Bronchial epithelial cell (primary cell): ENCODE measurements around the gene ADARB2. TPM values are rescaled to one million over a fixed set of nuclear protein-coding genes. Genes with fewer than 3 reads are reported as not detected.

ENCODE experiments used
- DNase-seq: peaks from one replicate; pipeline ENCODE4 v3.0.0-alpha.2; 2010; ENCODE audit warnings: low read depth
- FAIRE-seq: peaks from 2 replicates; lab custom pipeline; 2011; peaks lifted over from hg19 to GRCh38; lab: Jason Lieb, UNC
- H3K27me3 ChIP-seq: 2 replicates; pipeline ENCODE4 v1.5.1; 2011; ENCODE audit warnings: low read length; ENCODE audit not compliant: control insufficient read depth, insufficient read depth
- H3K36me3 ChIP-seq: 2 replicates; pipeline ENCODE4 v1.5.1; 2011; ENCODE audit warnings: low read length; ENCODE audit not compliant: control insufficient read depth, insufficient read depth
- H3K4me3 ChIP-seq: 2 replicates; pipeline ENCODE4 v1.5.1; 2011; ENCODE audit warnings: mild to moderate bottlenecking, low read depth, low read length, control low read depth
- total RNA-seq: library from RNA; depleted of rRNA; stranded (reverse); fragments of >200 nt; gene quantifications from 2 replicates; pipeline ENCODE4 v1.2.1, GENCODE V29; 2014
- TF ChIP-seq, protein P1 (sequence below): IDR thresholded peaks from 2 replicates; pipeline ENCODE4 v1.5.1; 2011; ENCODE audit warnings: mild to moderate bottlenecking, moderate library complexity, low read length, control low read depth, inconsistent platforms; ENCODE audit not compliant: insufficient read depth, severe bottlenecking

The ADARB2 gene
- total RNA-seq, 1 donor from 2014 or later = not detected

- TF ChIP-seq, protein P1, sequence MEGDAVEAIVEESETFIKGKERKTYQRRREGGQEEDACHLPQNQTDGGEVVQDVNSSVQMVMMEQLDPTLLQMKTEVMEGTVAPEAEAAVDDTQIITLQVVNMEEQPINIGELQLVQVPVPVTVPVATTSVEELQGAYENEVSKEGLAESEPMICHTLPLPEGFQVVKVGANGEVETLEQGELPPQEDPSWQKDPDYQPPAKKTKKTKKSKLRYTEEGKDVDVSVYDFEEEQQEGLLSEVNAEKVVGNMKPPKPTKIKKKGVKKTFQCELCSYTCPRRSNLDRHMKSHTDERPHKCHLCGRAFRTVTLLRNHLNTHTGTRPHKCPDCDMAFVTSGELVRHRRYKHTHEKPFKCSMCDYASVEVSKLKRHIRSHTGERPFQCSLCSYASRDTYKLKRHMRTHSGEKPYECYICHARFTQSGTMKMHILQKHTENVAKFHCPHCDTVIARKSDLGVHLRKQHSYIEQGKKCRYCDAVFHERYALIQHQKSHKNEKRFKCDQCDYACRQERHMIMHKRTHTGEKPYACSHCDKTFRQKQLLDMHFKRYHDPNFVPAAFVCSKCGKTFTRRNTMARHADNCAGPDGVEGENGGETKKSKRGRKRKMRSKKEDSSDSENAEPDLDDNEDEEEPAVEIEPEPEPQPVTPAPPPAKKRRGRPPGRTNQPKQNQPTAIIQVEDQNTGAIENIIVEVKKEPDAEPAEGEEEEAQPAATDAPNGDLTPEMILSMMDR = no peak
- no peaks in the 10 kb centered on the region for H3K27me3 ChIP-seq
- no peak for DNase-seq
- H3K36me3 ChIP-seq = no peaks in the 10 kb centered on the region
- no peak overlapping the region for H3K4me3 ChIP-seq
- no peak for FAIRE-seq
These were observed 160.6 kb downstream of the ADARB2 start for GRCh38 chr10:1576467-1577372.

GRCh38 chr10:1575481-1576244, 161.7 kb downstream of the ADARB2 start:
- TF ChIP-seq, protein P1 = no peak
- Histone ChIP-seq H3K27me3 (no peaks in the 10 kb centered on the region), H3K4me3 (no peak overlapping the region), H3K36me3 (no peaks in the 10 kb centered on the region)
- DNase-seq = no peak
- no peak for FAIRE-seq

DNA sequence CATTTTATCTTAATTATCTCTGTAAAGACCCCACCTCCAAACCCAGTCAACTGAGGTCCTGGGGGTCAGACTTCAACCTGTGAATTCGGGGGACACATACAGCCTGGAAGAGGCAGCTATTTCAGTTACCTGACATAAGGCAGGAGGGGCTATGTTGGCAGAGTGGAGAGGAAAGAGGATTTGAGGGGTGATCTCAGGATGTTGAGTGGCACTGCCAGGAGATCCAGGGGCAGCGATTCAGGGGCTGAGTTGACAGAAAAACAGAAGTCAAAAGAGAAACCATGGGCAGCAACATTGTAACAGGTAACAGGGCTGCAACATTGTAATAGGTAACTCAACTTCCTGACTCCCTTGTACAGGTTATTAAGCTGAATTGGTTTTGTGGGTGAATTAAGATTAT, 162.6 kb downstream of the ADARB2 start:
- DNase-seq = no peak
- FAIRE-seq = no peak
- no peaks in the 10 kb centered on the region for H3K36me3 ChIP-seq
- no peaks in the 10 kb centered on the region for H3K27me3 ChIP-seq
- H3K4me3 ChIP-seq = no peak overlapping the region
- TF ChIP-seq, protein P1 = no peak

DNA sequence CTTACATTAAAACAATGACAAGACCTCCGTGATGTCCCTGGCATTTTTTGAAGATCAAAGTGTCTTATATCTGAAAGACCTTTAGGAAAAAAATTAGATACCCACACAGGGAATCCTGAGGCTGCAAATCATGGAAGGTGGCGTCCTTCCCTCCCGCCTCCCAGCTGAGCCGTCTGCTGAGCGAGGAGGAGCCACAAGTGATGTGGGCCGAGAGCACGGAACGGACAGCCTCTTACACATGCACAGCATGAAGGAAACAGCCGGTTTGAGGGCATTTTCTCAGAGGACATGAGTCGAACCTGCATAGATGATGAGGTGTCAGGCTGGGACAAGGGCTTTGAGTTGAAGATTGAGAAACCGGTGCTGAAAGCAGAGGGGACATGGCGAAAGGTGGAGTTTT, 163.3 kb downstream of the ADARB2 start:
- no peak overlapping the region for H3K4me3 ChIP-seq
- FAIRE-seq = no peak
- TF ChIP-seq, protein P1 = no peak
- no peak for DNase-seq
- H3K36me3 ChIP-seq = no peaks in the 10 kb centered on the region
- no peaks in the 10 kb centered on the region for H3K27me3 ChIP-seq

DNA sequence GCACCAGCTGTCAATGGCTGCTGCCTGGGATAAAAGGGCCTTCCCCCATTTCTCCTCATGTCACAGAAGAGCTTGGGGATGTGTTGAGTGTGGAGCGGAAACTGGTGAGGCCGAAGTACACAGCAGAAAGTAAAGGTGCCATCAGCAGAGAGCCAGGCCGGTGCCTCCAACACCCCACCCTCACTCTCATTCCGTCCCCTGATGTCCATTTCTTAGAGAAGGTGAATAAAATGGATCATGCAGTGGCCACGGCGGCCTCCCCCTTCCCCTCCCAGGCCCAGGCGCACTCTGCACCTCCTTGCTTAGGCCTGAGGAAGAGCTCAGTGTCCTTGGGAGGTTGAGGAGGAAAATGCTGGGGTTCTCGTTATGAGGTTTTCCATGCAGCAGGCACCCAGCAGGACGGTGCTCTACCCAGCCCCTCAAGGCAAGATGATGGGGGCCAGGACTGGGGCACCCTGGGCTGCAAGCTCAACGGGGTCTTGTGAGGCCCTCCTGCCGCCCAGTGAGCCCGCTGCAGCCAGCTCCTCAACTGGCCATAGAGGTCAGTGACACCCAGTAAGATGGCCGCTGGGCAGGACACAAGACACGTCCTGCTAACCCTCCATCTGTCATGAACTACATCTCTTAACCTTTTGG, 163.9 kb downstream of the ADARB2 start:
- Histone ChIP-seq H3K4me3 (no peak overlapping the region), H3K27me3 (no peaks in the 10 kb centered on the region), H3K36me3 (no peaks in the 10 kb centered on the region)
- DNase-seq (no peak), FAIRE-seq (no peak)
- TF ChIP-seq, protein P1 = no peak
